GM19455 (cell line): ENCODE results near the gene DTNB.

Source experiments
- ATAC-seq: cut with Tn5 transposase; IDR thresholded peaks from one replicate; pipeline ENCODE4 v1.9.1; 2021; ENCODE audit not compliant: unreplicated experiment

DTNB gene

GRCh38 chr2:25592766-25593292, 80.5 kb downstream of the DTNB start:
- no peak for ATAC-seq

DNA sequence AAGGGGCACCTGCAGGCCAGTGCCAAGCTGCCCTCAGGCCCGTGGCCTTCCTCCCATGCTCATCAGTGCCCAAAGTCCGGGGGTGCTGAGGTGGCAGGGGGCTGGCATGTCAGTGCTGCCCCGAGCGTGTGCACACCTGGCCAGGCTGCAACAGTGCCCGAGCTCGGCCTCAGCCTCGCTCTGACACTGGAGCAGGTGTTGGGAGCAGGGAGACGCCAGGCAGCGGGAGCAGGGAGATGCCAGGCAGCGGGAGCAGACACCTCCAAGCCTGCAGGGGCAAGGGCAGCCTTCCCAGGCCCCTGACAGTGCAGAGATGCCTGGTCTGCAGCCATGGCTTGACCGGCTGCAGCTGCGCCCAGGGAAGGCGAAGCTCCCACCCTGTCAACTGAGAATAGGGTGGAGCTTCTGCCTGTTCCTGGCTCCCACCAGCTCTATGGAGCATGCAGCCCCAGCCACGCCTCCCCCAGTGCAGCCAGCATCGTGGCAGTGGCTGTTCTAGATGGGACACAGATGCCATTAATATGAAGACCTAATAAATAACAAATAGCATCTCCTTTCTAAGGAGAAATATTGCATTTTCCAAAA, 82.4 kb downstream of the DTNB start:
- ATAC-seq: no peak

GRCh38 chr2:25589676-25590205, 83.6 kb downstream of the DTNB start:
- ATAC-seq: no peak

DNA sequence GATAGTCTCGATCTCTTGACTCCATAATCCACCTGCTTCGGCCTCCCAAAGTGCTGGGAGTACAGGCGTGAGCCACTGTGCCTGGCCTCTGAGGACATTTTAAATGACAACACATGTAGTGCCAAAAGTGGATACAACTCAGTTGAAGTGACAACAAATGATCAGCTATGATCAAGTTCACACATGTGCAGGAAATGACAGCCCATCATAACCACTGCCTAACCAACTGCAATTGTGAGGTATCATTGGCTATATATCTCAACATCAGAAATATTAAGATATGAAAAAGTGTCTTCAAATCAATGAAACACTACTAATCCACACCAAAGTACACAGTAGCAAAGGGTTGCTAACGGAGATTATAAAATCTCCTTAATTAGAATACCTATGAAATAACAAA, 84.8 kb downstream of the DTNB start:
- no peak for ATAC-seq

- ATAC-seq: no peak
Measured at GRCh38 chr2:25587361-25587760, 86.0 kb downstream of the DTNB start.

- peak; percentile 64 for ATAC-seq
Measured at GRCh38 chr2:25586726-25587144, 86.6 kb downstream of the DTNB start.

DNA sequence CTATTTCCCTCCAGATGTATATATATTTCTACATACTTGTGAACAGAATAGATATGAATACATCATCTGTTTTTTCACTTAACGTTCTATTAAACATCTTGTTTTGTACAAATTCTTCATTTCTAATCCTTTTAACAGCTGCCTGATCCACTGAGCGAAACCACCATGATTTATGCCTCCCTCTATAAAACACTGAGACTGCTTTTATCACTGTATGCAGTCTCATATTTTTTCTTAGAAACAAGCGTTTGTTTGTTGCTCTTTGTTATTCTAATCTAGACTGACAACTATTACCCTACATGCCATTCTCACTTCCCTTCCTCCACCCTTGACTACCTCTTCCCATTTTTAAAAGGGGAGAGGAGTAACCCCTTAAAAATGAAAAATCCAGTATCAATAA, 88.2 kb downstream of the DTNB start:
- ATAC-seq: no peak

- ATAC-seq: no peak
Measured at GRCh38 chr2:25582077-25582830, 91.1 kb downstream of the DTNB start.

- no peak for ATAC-seq
Measured at GRCh38 chr2:25576596-25576995, 96.8 kb downstream of the DTNB start.

- ATAC-seq: no peak
Measured at GRCh38 chr2:25572638-25573037, 100.7 kb downstream of the DTNB start.

GRCh38 chr2:25570161-25570845, 103.1 kb downstream of the DTNB start:
- ATAC-seq: no peak

- ATAC-seq: no peak
Measured at GRCh38 chr2:25567406-25567805, 106.0 kb downstream of the DTNB start.

- peak; percentile 80 for ATAC-seq
Measured at GRCh38 chr2:25566694-25567093, 106.7 kb downstream of the DTNB start.

GRCh38 chr2:25566094-25566493, 107.3 kb downstream of the DTNB start:
- no peak for ATAC-seq

GRCh38 chr2:25561136-25561850, 112.1 kb downstream of the DTNB start:
- no peak for ATAC-seq

GRCh38 chr2:25559148-25559547, 114.2 kb downstream of the DTNB start:
- no peak for ATAC-seq

GRCh38 chr2:25558262-25558661, 115.1 kb downstream of the DTNB start:
- no peak for ATAC-seq

- no peak for ATAC-seq
Measured at GRCh38 chr2:25557179-25558036, 116.0 kb downstream of the DTNB start.

DNA sequence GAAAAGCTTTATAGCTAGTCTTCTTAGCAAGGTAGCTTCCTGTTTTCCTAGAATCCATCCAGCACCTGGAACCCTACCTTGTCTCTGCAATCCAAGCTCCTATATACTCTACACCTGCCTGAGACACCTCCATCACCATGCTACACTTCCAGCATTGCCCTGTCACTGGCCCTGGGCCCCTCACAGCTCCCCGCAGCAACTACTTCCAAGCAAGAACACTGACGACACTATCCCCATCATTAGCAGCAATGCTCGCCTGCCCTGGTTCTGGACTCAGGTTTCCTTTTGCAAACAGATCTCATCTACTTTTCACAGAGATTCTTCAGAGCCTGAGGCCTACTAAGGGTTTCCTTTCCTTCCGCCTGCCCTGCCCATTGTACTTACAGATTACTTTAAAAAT, 121.1 kb downstream of the DTNB start:
- ATAC-seq: no peak

DNA sequence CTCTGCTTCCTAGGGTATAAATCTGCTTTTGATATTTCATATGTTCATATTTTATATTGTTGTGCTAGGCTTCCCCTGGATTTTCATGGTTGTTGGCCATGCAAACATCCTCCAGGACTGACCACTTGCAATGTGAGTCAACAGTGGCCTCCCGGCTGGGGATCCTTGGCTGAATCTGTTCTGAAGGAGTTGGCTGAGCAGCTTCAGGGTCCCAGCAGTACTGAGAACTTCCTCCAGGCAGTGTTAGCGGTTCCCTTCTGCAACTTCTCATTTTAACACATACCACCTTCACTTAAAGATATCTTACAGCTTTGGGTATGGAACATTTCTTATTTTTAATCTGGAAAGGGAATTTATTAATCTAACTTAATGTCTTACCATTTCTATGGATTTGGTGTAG, 122.1 kb downstream of the DTNB start:
- ATAC-seq: no peak
